Measurements from ENCODE around the gene DIAPH1.
A peak's percentile ranks its signal among the peaks of the same experiment; 100 is the strongest.
"Not testable (repeated sequence)": the region's sequence is repeated elsewhere in the genome, so short reads cannot be mapped to it uniquely, and the experiment has no call there.

Gene DIAPH1

GRCh38 chr5:141639357-141640050 is 20.7 kb upstream of the DIAPH1 start:
- no peak for DNase-seq

GRCh38 chr5:141638771-141639170 is 20.0 kb upstream of the DIAPH1 start:
- no peak for DNase-seq

GRCh38 chr5:141637767-141638419 is 19.1 kb upstream of the DIAPH1 start:
- DNase-seq: no peak

GRCh38 chr5:141637123-141637766 is 18.4 kb upstream of the DIAPH1 start:
- no peak for DNase-seq

- peak; percentile 65 for DNase-seq
Observed at GRCh38 chr5:141636413-141637122, 17.8 kb upstream of the DIAPH1 start, which contains the start of the genes HDAC3 and RELL2. TSS of gene HDAC3 (minus strand) at chr5:141636849. CDS start at chr5:141636790, 59 bp downstream. TSS of gene RELL2 (plus strand) at chr5:141636997. CDS start at chr5:141638226, 1,229 bp downstream.

GRCh38 chr5:141636106-141636412 is 17.3 kb upstream of the DIAPH1 start:
- no peak for DNase-seq

GRCh38 chr5:141635646-141636045 is 16.8 kb upstream of the DIAPH1 start:
- DNase-seq: no peak

- DNase-seq: no peak
Observed at GRCh38 chr5:141634720-141635119, 15.9 kb upstream of the DIAPH1 start.

- DNase-seq: no peak
Observed at GRCh38 chr5:141633871-141634561, 15.2 kb upstream of the DIAPH1 start.

- DNase-seq: peak; percentile 6
Observed at GRCh38 chr5:141632650-141633049, 13.8 kb upstream of the DIAPH1 start.

- DNase-seq: no peak
Observed at GRCh38 chr5:141630570-141631140, 11.9 kb upstream of the DIAPH1 start.

GRCh38 chr5:141628175-141628788 is 9.5 kb upstream of the DIAPH1 start:
- DNase-seq: no peak

- DNase-seq: no peak
Observed at GRCh38 chr5:141623611-141624010, 4.8 kb upstream of the DIAPH1 start.

GRCh38 chr5:141623186-141623585 is 4.4 kb upstream of the DIAPH1 start:
- no peak for DNase-seq

GRCh38 chr5:141618030-141618803 is 583 bp downstream of the DIAPH1 start:
- DNase-seq: peak; percentile 32

GRCh38 chr5:141617682-141618029 is 1.1 kb downstream of the DIAPH1 start:
- DNase-seq: no peak

GRCh38 chr5:141617128-141617527 is 1.7 kb downstream of the DIAPH1 start:
- no peak for DNase-seq

GRCh38 chr5:141615991-141616720 is 2.6 kb downstream of the DIAPH1 start:
- DNase-seq: no peak

- no peak for DNase-seq
Observed at GRCh38 chr5:141613344-141613743, 5.5 kb downstream of the DIAPH1 start.

GRCh38 chr5:141611289-141611688 is 7.5 kb downstream of the DIAPH1 start:
- DNase-seq: no peak

- DNase-seq: not testable (repeated sequence)
Observed at GRCh38 chr5:141609921-141610320, 8.9 kb downstream of the DIAPH1 start.

Data from NCI-H1105 (cell line).